Esophagus muscularis mucosa (tissue), 4 donors: ENCODE measurements around the gene PTPRN2. TPM values are rescaled to one million over a fixed set of nuclear protein-coding genes. Genes with fewer than 3 reads are reported as not detected.

Experiments
- DNase-seq: peaks from one replicate; pipeline ENCODE4 v3.0.0-alpha.2; 2017; ENCODE audit errors: extremely low spot score
- H3K27ac ChIP-seq, 4 donors: fragments of 200-600 bp; sonication (generic); replicated peaks in 1 of 4; 1 replicate in 3 of 4; 2 replicates in 1 of 4; pipeline ENCODE4 v1.5.1; 2016 to 2019; ENCODE audit warnings: mild to moderate bottlenecking in 1 of 4
- H3K27me3 ChIP-seq, 4 donors: fragments of 200-600 bp; sonication (generic); one replicate each; pipeline versions ENCODE4 v1.5.1 to v1.6.0; 2016 to 2019
- H3K36me3 ChIP-seq, 4 donors: fragments of 200-600 bp; sonication (generic); one replicate each; pipeline ENCODE4 v1.5.1; 2016 to 2019
- H3K4me1 ChIP-seq, 4 donors: fragments of 200-600 bp; sonication (generic); one replicate each; pipeline ENCODE4 v1.5.1; 2016 to 2019
- H3K4me3 ChIP-seq, 4 donors: fragments of 200-600 bp; sonication (generic); 1 replicate in 2 of 4; 2 replicates in 2 of 4; pipeline ENCODE4 v1.5.1; 2016 to 2019; ENCODE audit warnings: mild to moderate bottlenecking in 4 of 4, moderate library complexity in 1 of 4
- H3K9me3 ChIP-seq, 4 donors: fragments of 200-600 bp; sonication (generic); 1 replicate in 3 of 4; 2 replicates in 1 of 4; pipeline ENCODE4 v1.5.1; 2016 to 2019
- CTCF ChIP-seq, 3 experiments: fragments of 200-600 bp in 2 of 3; fragments of 450-650 bp in 1 of 3; sonication (generic) in 2 of 3; IDR thresholded peaks; one replicate each; pipeline ENCODE4 v1.5.1; 2017 to 2019; ENCODE audit warnings: antibody characterized with exemption in 3 of 3, mild to moderate bottlenecking in 2 of 3, moderate library complexity in 1 of 3
- EP300 ChIP-seq: sonication (generic); formaldehyde crosslinking; IDR thresholded peaks from one replicate; pipeline ENCODE4 v1.6.1; 2017; ENCODE audit warnings: antibody characterized with exemption
- POLR2A ChIP-seq: fragments of 450-650 bp; IDR thresholded peaks from one replicate; pipeline ENCODE4 v1.6.1; 2017; ENCODE audit warnings: antibody characterized with exemption, moderate library complexity, mild to moderate bottlenecking, low read depth
- POLR2AphosphoS5 ChIP-seq, 2 donors: sonication (generic); formaldehyde crosslinking; IDR thresholded peaks; one replicate each; pipeline ENCODE4 v1.6.1; 2017; ENCODE audit warnings: antibody characterized with exemption in 2 of 2
- WGBS: methylation state at CpG from one replicate; pipeline ENCODE4 v1.1.5; 2018; 5-methylcytosine and 5-hydroxymethylcytosine counted together
- intact Hi-C: fragments of 100-400 bp; cut with DNase I; formaldehyde crosslinking; loops from one replicate; pipeline ENCODE4 v1.15.1; 2023
- total RNA-seq, 4 donors: library from RNA; depleted of rRNA; stranded (reverse); fragments of >200 nt; gene quantifications; one replicate each; pipeline versions ENCODE4 v1.1.0 to v1.2.1, GENCODE V29; 2016

Gene PTPRN2
- total RNA-seq, 4 donors from 2014 or later = 2.1 to 3.1 (median 3.1) TPM

GRCh38 chr7:157713591-157713990, 874.0 kb downstream of the PTPRN2 start:
- peaks cover 0 to 13% (median 0%) of the 10 kb centered on the region in 4 donors for H3K27me3 ChIP-seq
- H3K4me3 ChIP-seq = no peak overlapping the region
- intact Hi-C loops = no loop called here
- TF ChIP-seq POLR2AphosphoS5 (IDR thresholded peaks at IDR 0.05) (no peak), EP300 (no peak), CTCF (IDR thresholded peaks at IDR 0.05) (no peak), POLR2A (no peak)
- DNase-seq = no peak
- 85% methylated on average over 10 of the region's 16 CpGs for WGBS
- H3K4me1 ChIP-seq = no peaks in the 10 kb centered on the region
- H3K27ac ChIP-seq = no peak overlapping the region
- peaks cover 0 to 4% (median 0%) of the 10 kb centered on the region in 4 donors for H3K9me3 ChIP-seq
- no peaks in the 10 kb centered on the region for H3K36me3 ChIP-seq

GRCh38 chr7:157712666-157713235, 874.9 kb downstream of the PTPRN2 start:
- no peaks in the 10 kb centered on the region for H3K36me3 ChIP-seq
- H3K27ac ChIP-seq = no peak overlapping the region
- peaks cover 0 to 4% (median 0%) of the 10 kb centered on the region in 4 donors for H3K9me3 ChIP-seq
- peaks cover 0 to 13% (median 0%) of the 10 kb centered on the region in 4 donors for H3K27me3 ChIP-seq
- no peak overlapping the region for H3K4me3 ChIP-seq
- no peaks in the 10 kb centered on the region for H3K4me1 ChIP-seq
- WGBS = 75% methylated on average over 15 of the region's 15 CpGs
- TF ChIP-seq EP300 (no peak), POLR2A (no peak), POLR2AphosphoS5 (IDR thresholded peaks at IDR 0.05) (no peak), CTCF (IDR thresholded peaks at IDR 0.05) (no peak)
- intact Hi-C loops = no loop called here
- no peak for DNase-seq

DNA sequence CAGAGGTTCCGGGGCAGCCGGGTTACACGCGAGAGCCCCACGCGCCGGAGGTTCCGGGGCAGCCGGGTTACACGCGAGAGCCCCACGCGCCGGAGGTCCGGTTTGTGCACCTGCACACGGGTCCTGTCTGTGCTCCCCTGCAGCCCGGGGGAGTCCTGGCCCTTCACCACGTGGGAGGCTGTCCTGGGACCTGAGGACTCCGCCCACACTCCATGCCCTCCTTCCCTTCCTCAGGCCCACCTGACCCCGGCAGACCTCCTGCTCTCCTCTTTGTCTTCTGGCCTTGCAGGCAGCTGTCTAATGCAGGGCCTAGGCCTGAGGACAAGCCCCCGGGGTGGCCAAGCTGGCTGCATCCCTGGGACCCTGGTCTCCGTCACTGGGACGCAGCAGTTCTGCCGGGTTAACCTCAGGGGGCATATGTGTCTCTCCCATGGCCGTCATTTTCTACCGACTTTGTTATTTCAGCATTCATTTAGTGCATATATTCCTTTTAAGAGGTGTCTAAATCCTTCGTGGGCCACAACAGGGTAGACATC, 876.2 kb downstream of the PTPRN2 start:
- no peak for TF ChIP-seq CTCF (IDR thresholded peaks at IDR 0.05)
- no peak for TF ChIP-seq POLR2AphosphoS5 (IDR thresholded peaks at IDR 0.05)
- TF ChIP-seq POLR2A = no peak
- TF ChIP-seq EP300 = no peak
- no peak for DNase-seq
- WGBS = 70% methylated on average over 9 of the region's 27 CpGs
- Histone ChIP-seq H3K4me1 (no peaks in the 10 kb centered on the region), H3K4me3 (no peak overlapping the region), H3K9me3 (no peaks in the 10 kb centered on the region), H3K27ac (no peak overlapping the region), H3K36me3 (no peaks in the 10 kb centered on the region), H3K27me3 (peaks cover 0 to 17% (median 0%) of the 10 kb centered on the region in 4 donors)
- intact Hi-C loops = no loop called here

DNA sequence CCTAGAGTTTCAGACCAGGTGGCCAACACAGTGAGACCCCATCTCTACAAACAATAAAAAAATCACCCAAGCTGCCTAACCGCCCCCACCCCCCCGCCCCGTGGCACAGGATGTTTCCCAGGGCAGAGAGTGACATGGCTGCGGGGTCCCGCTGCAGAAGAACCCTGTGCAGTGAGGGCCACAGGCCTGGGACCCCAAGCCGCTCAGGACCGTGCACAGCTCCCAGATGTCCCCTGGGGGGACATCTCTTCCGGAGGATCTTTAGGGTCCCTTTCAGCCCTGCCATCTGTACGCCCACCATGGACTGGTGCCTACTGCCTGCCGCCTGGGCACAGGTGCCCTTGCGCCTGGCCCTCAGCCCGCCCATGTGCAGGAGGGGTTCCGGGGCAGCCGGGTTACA, 877.2 kb downstream of the PTPRN2 start:
- 93% methylated on average over 12 of the region's 14 CpGs for WGBS
- intact Hi-C loops = no loop called here

More for the DNA sequence above, 877.2 kb downstream of the PTPRN2 start:
- no peak overlapping the region for H3K27ac ChIP-seq
- peaks cover 0 to 26% (median 0%) of the 10 kb centered on the region in 4 donors for H3K27me3 ChIP-seq
- no peaks in the 10 kb centered on the region for H3K4me1 ChIP-seq
- H3K4me3 ChIP-seq = no peak overlapping the region
- no peak for TF ChIP-seq POLR2AphosphoS5 (IDR thresholded peaks at IDR 0.05)
- TF ChIP-seq POLR2A = no peak
- no peak for TF ChIP-seq EP300
- TF ChIP-seq CTCF (IDR thresholded peaks at IDR 0.05) = no peak
- no peak for DNase-seq
- no peaks in the 10 kb centered on the region for H3K9me3 ChIP-seq
- no peaks in the 10 kb centered on the region for H3K36me3 ChIP-seq
